ENCODE measurements around the gene MAD1L1. TPM values are rescaled to one million over a fixed set of nuclear protein-coding genes. Genes with fewer than 3 reads are reported as not detected.

The MAD1L1 gene
- total RNA-seq, 1 experiment from 2014 or later = 61.5 TPM

- DNase-seq (ENCODE audit: low read depth) = no peak
Observed at GRCh38 chr7:2158331-2159175, 74.2 kb downstream of the MAD1L1 start.

GRCh38 chr7:2157473-2158279, 75.1 kb downstream of the MAD1L1 start:
- peak; percentile 90 for DNase-seq (ENCODE audit: low read depth)

GRCh38 chr7:2156756-2157472, 75.8 kb downstream of the MAD1L1 start:
- DNase-seq (ENCODE audit: low read depth) = no peak

- no peak for DNase-seq (ENCODE audit: low read depth)
Observed at GRCh38 chr7:2154831-2155230, 77.9 kb downstream of the MAD1L1 start.

- no peak for DNase-seq (ENCODE audit: low read depth)
Observed at GRCh38 chr7:2154121-2154520, 78.6 kb downstream of the MAD1L1 start.

- DNase-seq (ENCODE audit: low read depth) = no peak
Observed at GRCh38 chr7:2152646-2153045, 80.1 kb downstream of the MAD1L1 start.

GRCh38 chr7:2151801-2152612, 80.7 kb downstream of the MAD1L1 start:
- peak; percentile 49 for DNase-seq (ENCODE audit: low read depth)

GRCh38 chr7:2151237-2151636, 81.5 kb downstream of the MAD1L1 start:
- no peak for DNase-seq (ENCODE audit: low read depth)

GRCh38 chr7:2150445-2150815, 82.3 kb downstream of the MAD1L1 start:
- DNase-seq (ENCODE audit: low read depth) = no peak

- DNase-seq (ENCODE audit: low read depth) = no peak
Observed at GRCh38 chr7:2149672-2150444, 82.9 kb downstream of the MAD1L1 start.

- DNase-seq (ENCODE audit: low read depth) = no peak
Observed at GRCh38 chr7:2148814-2149213, 83.9 kb downstream of the MAD1L1 start.

- no peak for DNase-seq (ENCODE audit: low read depth)
Observed at GRCh38 chr7:2148189-2148588, 84.6 kb downstream of the MAD1L1 start.

GRCh38 chr7:2146676-2147472, 85.9 kb downstream of the MAD1L1 start:
- no peak for DNase-seq (ENCODE audit: low read depth)

GRCh38 chr7:2145835-2146580, 86.7 kb downstream of the MAD1L1 start:
- DNase-seq (ENCODE audit: low read depth) = no peak

- DNase-seq (ENCODE audit: low read depth) = no peak
Observed at GRCh38 chr7:2144926-2145325, 87.8 kb downstream of the MAD1L1 start.

GRCh38 chr7:2143981-2144595, 88.7 kb downstream of the MAD1L1 start:
- DNase-seq (ENCODE audit: low read depth) = no peak

- no peak for DNase-seq (ENCODE audit: low read depth)
Observed at GRCh38 chr7:2143450-2143849, 89.3 kb downstream of the MAD1L1 start.

GRCh38 chr7:2142386-2142785, 90.4 kb downstream of the MAD1L1 start:
- no peak for DNase-seq (ENCODE audit: low read depth)

- no peak for DNase-seq (ENCODE audit: low read depth)
Observed at GRCh38 chr7:2141651-2142050, 91.1 kb downstream of the MAD1L1 start.
